ENCODE data around the gene CCDC126.

GRCh38 chr7:23645822-23646221, 48.6 kb downstream of the CCDC126 start:
- no peak for TF ChIP-seq POLR2AphosphoS5 (IDR thresholded peaks at IDR 0.05)
- TF ChIP-seq, protein P1, sequence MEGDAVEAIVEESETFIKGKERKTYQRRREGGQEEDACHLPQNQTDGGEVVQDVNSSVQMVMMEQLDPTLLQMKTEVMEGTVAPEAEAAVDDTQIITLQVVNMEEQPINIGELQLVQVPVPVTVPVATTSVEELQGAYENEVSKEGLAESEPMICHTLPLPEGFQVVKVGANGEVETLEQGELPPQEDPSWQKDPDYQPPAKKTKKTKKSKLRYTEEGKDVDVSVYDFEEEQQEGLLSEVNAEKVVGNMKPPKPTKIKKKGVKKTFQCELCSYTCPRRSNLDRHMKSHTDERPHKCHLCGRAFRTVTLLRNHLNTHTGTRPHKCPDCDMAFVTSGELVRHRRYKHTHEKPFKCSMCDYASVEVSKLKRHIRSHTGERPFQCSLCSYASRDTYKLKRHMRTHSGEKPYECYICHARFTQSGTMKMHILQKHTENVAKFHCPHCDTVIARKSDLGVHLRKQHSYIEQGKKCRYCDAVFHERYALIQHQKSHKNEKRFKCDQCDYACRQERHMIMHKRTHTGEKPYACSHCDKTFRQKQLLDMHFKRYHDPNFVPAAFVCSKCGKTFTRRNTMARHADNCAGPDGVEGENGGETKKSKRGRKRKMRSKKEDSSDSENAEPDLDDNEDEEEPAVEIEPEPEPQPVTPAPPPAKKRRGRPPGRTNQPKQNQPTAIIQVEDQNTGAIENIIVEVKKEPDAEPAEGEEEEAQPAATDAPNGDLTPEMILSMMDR (IDR thresholded peaks at IDR 0.05): no peak
- no peak for TF ChIP-seq POLR2A (IDR thresholded peaks at IDR 0.05)

Measured in prostate gland (tissue), 2 donors.